Astrocyte of the cerebellum (primary cell): ENCODE data around the gene PRSS16.
A peak's percentile ranks its signal among the peaks of the same experiment; 100 is the strongest.

Experiments used
- DNase-seq: peaks from one replicate; pipeline ENCODE4 v3.0.0-alpha.2; 2011; ENCODE audit warnings: low read depth
- H3K4me3 ChIP-seq: 2 replicates; pipeline ENCODE4 v1.5.1; 2011; ENCODE audit warnings: mild to moderate bottlenecking, low read depth, low read length, moderate library complexity
- in situ Hi-C: cut with HindIII; loops from 2 replicates; pipeline ENCODE4 v1.10.0; 2017; ENCODE audit warnings: low sequenced_read_pairs
- TF ChIP-seq, protein P1 (sequence below): IDR thresholded peaks from 2 replicates; pipeline ENCODE4 v1.5.1; 2012; ENCODE audit warnings: low read length, low read depth, moderate library complexity, mild to moderate bottlenecking; ENCODE audit errors: missing control alignments

The PRSS16 gene

GRCh38 chr6:27283279-27283678, 35.8 kb downstream of the PRSS16 start:
- TF ChIP-seq, protein P1, sequence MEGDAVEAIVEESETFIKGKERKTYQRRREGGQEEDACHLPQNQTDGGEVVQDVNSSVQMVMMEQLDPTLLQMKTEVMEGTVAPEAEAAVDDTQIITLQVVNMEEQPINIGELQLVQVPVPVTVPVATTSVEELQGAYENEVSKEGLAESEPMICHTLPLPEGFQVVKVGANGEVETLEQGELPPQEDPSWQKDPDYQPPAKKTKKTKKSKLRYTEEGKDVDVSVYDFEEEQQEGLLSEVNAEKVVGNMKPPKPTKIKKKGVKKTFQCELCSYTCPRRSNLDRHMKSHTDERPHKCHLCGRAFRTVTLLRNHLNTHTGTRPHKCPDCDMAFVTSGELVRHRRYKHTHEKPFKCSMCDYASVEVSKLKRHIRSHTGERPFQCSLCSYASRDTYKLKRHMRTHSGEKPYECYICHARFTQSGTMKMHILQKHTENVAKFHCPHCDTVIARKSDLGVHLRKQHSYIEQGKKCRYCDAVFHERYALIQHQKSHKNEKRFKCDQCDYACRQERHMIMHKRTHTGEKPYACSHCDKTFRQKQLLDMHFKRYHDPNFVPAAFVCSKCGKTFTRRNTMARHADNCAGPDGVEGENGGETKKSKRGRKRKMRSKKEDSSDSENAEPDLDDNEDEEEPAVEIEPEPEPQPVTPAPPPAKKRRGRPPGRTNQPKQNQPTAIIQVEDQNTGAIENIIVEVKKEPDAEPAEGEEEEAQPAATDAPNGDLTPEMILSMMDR: no peak
- H3K4me3 ChIP-seq: no peak overlapping the region
- in situ Hi-C loops: no loop called here
- DNase-seq: no peak

- no peak for DNase-seq
Observed at GRCh38 chr6:27286141-27286540, 38.6 kb downstream of the PRSS16 start.

GRCh38 chr6:27287751-27288135, 40.2 kb downstream of the PRSS16 start:
- DNase-seq: no peak
- H3K4me3 ChIP-seq: peak overlapping the region; percentile 18
- in situ Hi-C loops: no loop called here
- TF ChIP-seq, protein P1: no peak

More at GRCh38 chr6:27286141-27286540, 38.6 kb downstream of the PRSS16 start:
- in situ Hi-C loops: no loop called here
- no peak overlapping the region for H3K4me3 ChIP-seq
- TF ChIP-seq, protein P1: no peak

DNA sequence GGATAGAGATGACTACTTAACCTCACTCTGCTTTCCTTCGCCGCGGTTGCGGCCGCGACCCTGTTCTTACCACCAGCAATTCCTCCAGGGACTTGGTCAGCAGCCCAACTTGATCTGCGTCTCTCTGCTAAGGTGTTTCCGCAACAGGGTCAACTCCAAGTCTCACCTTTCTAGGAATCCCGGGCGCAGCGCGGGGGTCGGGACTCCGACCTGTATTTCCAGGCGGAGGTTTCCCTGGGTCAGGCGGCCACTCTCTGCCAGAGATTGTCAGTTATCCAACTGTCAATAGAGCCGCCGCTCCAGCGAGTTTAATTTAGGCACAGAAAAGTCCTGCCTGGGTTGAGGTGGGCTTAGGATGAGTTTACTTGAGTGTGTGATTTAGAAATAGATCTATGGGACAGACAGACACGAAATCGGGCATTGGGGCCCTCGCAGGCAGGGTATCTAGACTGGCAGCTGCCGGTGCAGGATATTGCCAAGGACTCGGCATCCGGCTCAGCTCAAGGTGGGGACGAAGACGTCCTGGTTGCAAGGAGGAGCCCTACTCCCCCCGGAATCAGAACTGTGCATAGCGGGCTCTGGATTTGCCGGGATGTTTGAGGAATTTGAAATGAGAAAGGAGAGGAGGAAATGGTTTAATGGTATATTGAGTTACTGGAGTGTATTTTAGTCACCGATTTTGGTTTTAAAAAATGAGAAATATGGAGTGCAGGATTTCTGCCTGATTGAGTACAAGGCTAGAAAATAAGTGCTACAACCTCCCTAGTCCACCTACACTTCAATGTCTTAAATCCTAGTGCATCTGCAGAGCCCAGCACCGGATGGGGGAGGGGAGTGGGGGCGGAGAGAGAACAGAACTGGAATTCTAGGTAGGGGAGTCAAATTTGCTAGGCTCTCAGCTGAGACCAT, 40.9 kb downstream of the PRSS16 start:
- in situ Hi-C loops: no loop called here
- DNase-seq: no peak
- TF ChIP-seq, protein P1: no peak
- H3K4me3 ChIP-seq: peak overlapping the region; percentile 18

- in situ Hi-C loops: no loop called here
- H3K4me3 ChIP-seq: peak overlapping the region; percentile 10
- TF ChIP-seq, protein P1: no peak
- DNase-seq: no peak
Observed at GRCh38 chr6:27290065-27290849, 42.8 kb downstream of the PRSS16 start.

GRCh38 chr6:27290850-27291208, 43.3 kb downstream of the PRSS16 start:
- in situ Hi-C loops: no loop called here
- TF ChIP-seq, protein P1: no peak
- no peak for DNase-seq
- H3K4me3 ChIP-seq: peak overlapping the region; percentile 10
